Activated CD4-positive, alpha-beta T cell treated with anti-CD3 and anti-CD28 coated beads for 36 hours (primary cell): ENCODE results near the gene TNFRSF12A. TPM values are rescaled to one million over a fixed set of nuclear protein-coding genes. Genes with fewer than 3 reads are reported as not detected.

ENCODE experiments used
- ATAC-seq: fragments of 200-7000 bp; cut with Tn5 transposase; one replicate; pipeline ENCODE4 v1.10.0; 2021; ENCODE audit warnings: mild to moderate bottlenecking, moderate library complexity
- CTCF ChIA-PET: fragments of 350-600 bp; sonication (Branson Sonifier 250); formaldehyde crosslinking; loops from one replicate; lab custom pipeline; 2021; ENCODE audit warnings: antibody characterized with exemption; lab: Charles Lee
- POLR2A ChIA-PET: fragments of 350-600 bp; sonication (Branson Sonifier 250); formaldehyde crosslinking; loops from one replicate; lab custom pipeline; 2021; ENCODE audit warnings: antibody characterized with exemption, inconsistent platforms; lab: Charles Lee
- DNase-seq: peaks from one replicate; pipeline ENCODE4 v3.0.0-alpha.2; 2020
- H3K27ac Mint-ChIP-seq: one replicate; pipeline ENCODE4 v1.8.0; 2021; ENCODE audit warnings: mixed read lengths
- H3K27me3 Mint-ChIP-seq: one replicate; pipeline ENCODE4 v1.8.0; 2021; ENCODE audit warnings: mixed read lengths
- H3K36me3 Mint-ChIP-seq: one replicate; pipeline ENCODE4 v1.8.0; 2021; ENCODE audit warnings: low read depth, mixed read lengths
- H3K4me1 Mint-ChIP-seq: one replicate; pipeline ENCODE4 v1.8.0; 2021; ENCODE audit warnings: mixed read lengths
- H3K4me3 Mint-ChIP-seq: one replicate; pipeline ENCODE4 v1.8.0; 2021; ENCODE audit warnings: mild to moderate bottlenecking, moderate library complexity, mixed read lengths
- H3K9me3 Mint-ChIP-seq: one replicate; pipeline ENCODE4 v1.8.0; 2021; ENCODE audit warnings: low read depth, mixed read lengths
- intact Hi-C, 2 experiments: fragments of 100-400 bp; cut with DNase I in 1 of 2; cut with micrococcal nuclease in 1 of 2; formaldehyde crosslinking; loops; one replicate each; pipeline versions ENCODE4 v1.14.2 to v1.15.1; 2022 to 2024; cut with DNase I, micrococcal nuclease
- total RNA-seq, 2 experiments: library from RNA; stranded (reverse); gene quantifications; one replicate each; pipeline ENCODE4 v1.2.3, GENCODE V29; 2021

TNFRSF12A gene
- total RNA-seq, 2 experiments from 2014 or later: 5.4 to 7.7 TPM

GRCh38 chr16:3058139-3059030 is 38.2 kb downstream of the TNFRSF12A start:
- Mint-ChIP-seq H3K27ac (peak overlapping the region; percentile 72), H3K27me3 (no peaks in the 10 kb centered on the region), H3K9me3 (no peaks in the 10 kb centered on the region), H3K4me3 (peak overlapping the region; percentile 84), H3K4me1 (peaks cover 62% of the 10 kb centered on the region), H3K36me3 (peaks cover 13% of the 10 kb centered on the region)
- POLR2A ChIA-PET: interaction anchor here (0.6 to 1.0 kb wide), 4 partner anchors 30 to 100 kb away, joined by 3 read pairs; partner anchors contain the start of gene ZNF213
- intact Hi-C loops: loop anchor here (1.0 to 5.0 kb wide), 12 partner anchors 30 to 108 kb away; partner anchors contain the start of genes HCFC1R1 (in 1 of the 2), THOC6 (in 1 of the 2) and TNFRSF12A (in 1 of the 2)
- DNase-seq: peak; percentile 78
- CTCF ChIA-PET: interaction anchor here (0.8 to 4.0 kb wide), 17 partner anchors 11 to 131 kb away, joined by 3 to 83 read pairs (median 5); partner anchors contain the start of genes ZNF213 and ZSCAN10
- ATAC-seq: peak; percentile 51

GRCh38 chr16:3059041-3059722 is 39.0 kb downstream of the TNFRSF12A start:
- POLR2A ChIA-PET: interaction anchor here (0.9 to 1.1 kb wide), 2 partner anchors 31 to 70 kb away, joined by 3 read pairs; no protein-coding TSS in a partner anchor
- CTCF ChIA-PET: interaction anchor here (0.7 to 4.0 kb wide), 21 partner anchors 11 to 130 kb away, joined by 3 to 83 read pairs (median 4); partner anchors contain the start of genes ZNF213 and ZSCAN10
- peak overlapping the region; percentile 93 for H3K27ac Mint-ChIP-seq
- no peaks in the 10 kb centered on the region for H3K27me3 Mint-ChIP-seq
- no peaks in the 10 kb centered on the region for H3K9me3 Mint-ChIP-seq
- intact Hi-C loops: loop anchor here (1.0 to 5.0 kb wide), 11 partner anchors 31 to 107 kb away; partner anchors contain the start of genes HCFC1R1 (in 1 of the 2), THOC6 (in 1 of the 2) and TNFRSF12A (in 1 of the 2)
- peak overlapping the region; percentile 84 for H3K4me3 Mint-ChIP-seq
- H3K4me1 Mint-ChIP-seq: peaks cover 63% of the 10 kb centered on the region
- peak; percentile 93 for DNase-seq
- ATAC-seq: peak; percentile 83
- peaks cover 13% of the 10 kb centered on the region for H3K36me3 Mint-ChIP-seq

GRCh38 chr16:3059723-3060242 is 39.6 kb downstream of the TNFRSF12A start:
- DNase-seq: peak; percentile 61
- ATAC-seq: no peak

GRCh38 chr16:3060339-3061127 is 40.4 kb downstream of the TNFRSF12A start:
- H3K4me1 Mint-ChIP-seq: peaks cover 66% of the 10 kb centered on the region
- peak overlapping the region; percentile 78 for H3K4me3 Mint-ChIP-seq
- peaks cover 9% of the 10 kb centered on the region for H3K36me3 Mint-ChIP-seq
- no peaks in the 10 kb centered on the region for H3K27me3 Mint-ChIP-seq
- peak overlapping the region; percentile 93 for H3K27ac Mint-ChIP-seq
- ChIA-PET POLR2A (no interaction called here), CTCF (interaction anchor here (0.6 to 5.2 kb wide), 11 partner anchors 29 to 123 kb away, joined by 3 to 83 read pairs (median 4); partner anchors contain the start of gene ZSCAN10)
- intact Hi-C loops: no loop called here
- H3K9me3 Mint-ChIP-seq: no peaks in the 10 kb centered on the region
- ATAC-seq: no peak
- no peak for DNase-seq

More at GRCh38 chr16:3059723-3060242, 39.6 kb downstream of the TNFRSF12A start:
- peaks cover 11% of the 10 kb centered on the region for H3K36me3 Mint-ChIP-seq
- ChIA-PET POLR2A (interaction anchor here (1.1 kb wide), 1 partner anchor 70 kb away, joined by 3 read pairs; no protein-coding TSS in a partner anchor), CTCF (interaction anchor here (0.7 to 4.0 kb wide), 11 partner anchors 28 to 109 kb away, joined by 3 to 83 read pairs (median 4); partner anchors contain the start of gene ZSCAN10)
- no peaks in the 10 kb centered on the region for H3K9me3 Mint-ChIP-seq
- H3K4me3 Mint-ChIP-seq: peak overlapping the region; percentile 78
- no peaks in the 10 kb centered on the region for H3K27me3 Mint-ChIP-seq
- H3K27ac Mint-ChIP-seq: peak overlapping the region; percentile 93
- H3K4me1 Mint-ChIP-seq: peaks cover 66% of the 10 kb centered on the region
- intact Hi-C loops: loop anchor here (1.0 to 5.0 kb wide), 11 partner anchors 31 to 107 kb away; partner anchors contain the start of genes HCFC1R1 (in 1 of the 2), THOC6 (in 1 of the 2) and TNFRSF12A (in 1 of the 2)

GRCh38 chr16:3062553-3062952 is 42.4 kb downstream of the TNFRSF12A start:
- Mint-ChIP-seq H3K4me3 (no peak overlapping the region), H3K36me3 (peaks cover 23% of the 10 kb centered on the region), H3K9me3 (no peaks in the 10 kb centered on the region), H3K4me1 (peaks cover 55% of the 10 kb centered on the region), H3K27me3 (no peaks in the 10 kb centered on the region), H3K27ac (peak overlapping the region; percentile 100)
- DNase-seq (no peak), ATAC-seq (no peak)
- intact Hi-C loops: no loop called here
- POLR2A ChIA-PET: no interaction called here
- CTCF ChIA-PET: interaction anchor here (2.5 to 6.7 kb wide), 3 partner anchors 15 to 66 kb away, joined by 9 to 65 read pairs (median 18); no protein-coding TSS in a partner anchor

- POLR2A ChIA-PET: interaction anchor here (0.6 to 4.7 kb wide), 3 partner anchors 12 to 41 kb away, joined by 3 to 48 read pairs (median 3); no protein-coding TSS in a partner anchor
- H3K4me3 Mint-ChIP-seq: peak overlapping the region; percentile 45
- ATAC-seq: no peak
Observed at GRCh38 chr16:3063625-3064386, 43.6 kb downstream of the TNFRSF12A start.

GRCh38 chr16:3065069-3065741 is 45.0 kb downstream of the TNFRSF12A start, which contains the start of gene IL32:
TSS of gene IL32 (plus strand) at chr16:3065640. CDS start at chr16:3065812, 172 bp downstream.
- DNase-seq (peak; percentile 90), ATAC-seq (peak; percentile 62)
- peak within 1 kb of the TSS; percentile 100 for H3K4me3 Mint-ChIP-seq
- ChIA-PET POLR2A (interaction anchor here (0.6 to 4.7 kb wide), 7 partner anchors 11 to 220 kb away, joined by 3 to 48 read pairs (median 4); no protein-coding TSS in a partner anchor), CTCF (interaction anchor here (0.8 to 6.7 kb wide), 8 partner anchors 11 to 85 kb away, joined by 3 to 65 read pairs (median 7); no protein-coding TSS in a partner anchor)
- H3K4me1 Mint-ChIP-seq: peaks cover 64% of the 10 kb centered on the region
- H3K27me3 Mint-ChIP-seq: no peaks in the 10 kb centered on the region
- H3K27ac Mint-ChIP-seq: peak within 1 kb of the TSS; percentile 100
- H3K36me3 Mint-ChIP-seq: peaks cover 46% of the 10 kb centered on the region
- intact Hi-C loops: loop anchor here (1.0 to 5.0 kb wide), 3 partner anchors 12 to 437 kb away; partner anchors contain the start of gene CLUAP1 (in 1 of the 2)
- H3K9me3 Mint-ChIP-seq: no peaks in the 10 kb centered on the region

More at GRCh38 chr16:3063625-3064386, 43.6 kb downstream of the TNFRSF12A start:
- intact Hi-C loops: no loop called here
- H3K27ac Mint-ChIP-seq: peak overlapping the region; percentile 100
- peaks cover 61% of the 10 kb centered on the region for H3K4me1 Mint-ChIP-seq
- peaks cover 34% of the 10 kb centered on the region for H3K36me3 Mint-ChIP-seq
- DNase-seq: no peak
- no peaks in the 10 kb centered on the region for H3K9me3 Mint-ChIP-seq
- CTCF ChIA-PET: interaction anchor here (0.5 to 6.7 kb wide), 13 partner anchors 11 to 193 kb away, joined by 3 to 65 read pairs (median 5); partner anchors contain the start of gene MEFV
- no peaks in the 10 kb centered on the region for H3K27me3 Mint-ChIP-seq

- DNase-seq: no peak
- peaks cover 64% of the 10 kb centered on the region for H3K4me1 Mint-ChIP-seq
- H3K27ac Mint-ChIP-seq: peak overlapping the region; percentile 100
- H3K9me3 Mint-ChIP-seq: no peaks in the 10 kb centered on the region
- peaks cover 48% of the 10 kb centered on the region for H3K36me3 Mint-ChIP-seq
- ATAC-seq: peak; percentile 4
- POLR2A ChIA-PET: interaction anchor here (0.5 to 4.7 kb wide), 9 partner anchors 10 to 1095 kb away, joined by 3 to 48 read pairs (median 4); partner anchors contain the start of gene ZNF213
- intact Hi-C loops: loop anchor here (1.0 to 5.0 kb wide), 3 partner anchors 11 to 436 kb away; partner anchors contain the start of gene CLUAP1 (in 1 of the 2)
- CTCF ChIA-PET: interaction anchor here (0.8 to 6.7 kb wide), 9 partner anchors 10 to 85 kb away, joined by 3 to 65 read pairs (median 4); no protein-coding TSS in a partner anchor
- H3K27me3 Mint-ChIP-seq: no peaks in the 10 kb centered on the region
- peak overlapping the region; percentile 100 for H3K4me3 Mint-ChIP-seq
Observed at GRCh38 chr16:3065742-3066439, 45.7 kb downstream of the TNFRSF12A start.
